Neural progenitor cell (in vitro differentiated cells): ENCODE data around the gene MIPEP.

Source experiments
- CTCF ChIP-seq: fragments of 200-600 bp; sonication (generic); IDR thresholded peaks from 2 replicates; pipeline ENCODE4 v1.5.1; 2017; ENCODE audit warnings: antibody characterized with exemption, mild to moderate bottlenecking
- EZH2 ChIP-seq: fragments of 200-600 bp; sonication (generic); IDR thresholded peaks from 2 replicates; pipeline ENCODE4 v1.6.1; 2017; ENCODE audit warnings: antibody characterized with exemption, mild to moderate bottlenecking, moderate library complexity
- EZH2phosphoT487 ChIP-seq: fragments of 200-600 bp; sonication (generic); IDR thresholded peaks from 2 replicates; pipeline ENCODE4 v1.6.1; 2017; ENCODE audit warnings: antibody characterized with exemption

GRCh38 chr13:23792680-23793079 lies 96.5 kb downstream of the MIPEP start:
- no peak for TF ChIP-seq CTCF
- TF ChIP-seq EZH2phosphoT487, result no peak
- TF ChIP-seq EZH2, result no peak
